Measurements from ENCODE around the gene SOBP.

SOBP gene

GRCh38 chr6:107554326-107554725 is 64.4 kb downstream of the SOBP start:
- no peak for DNase-seq (ENCODE audit: low spot score)

- DNase-seq (ENCODE audit: low spot score): no peak
These were observed 65.0 kb downstream of the SOBP start for GRCh38 chr6:107554918-107555317.

- no peak for DNase-seq (ENCODE audit: low spot score)
These were observed 65.5 kb downstream of the SOBP start for GRCh38 chr6:107555449-107555848.

- no peak for DNase-seq (ENCODE audit: low spot score)
These were observed 66.2 kb downstream of the SOBP start for GRCh38 chr6:107556082-107556481.

GRCh38 chr6:107557698-107558097 is 67.8 kb downstream of the SOBP start:
- no peak for DNase-seq (ENCODE audit: low spot score)

- DNase-seq (ENCODE audit: low spot score): no peak
These were observed 70.7 kb downstream of the SOBP start for GRCh38 chr6:107560657-107561056.

GRCh38 chr6:107561306-107561705 is 71.4 kb downstream of the SOBP start:
- DNase-seq (ENCODE audit: low spot score): no peak

- no peak for DNase-seq (ENCODE audit: low spot score)
These were observed 74.0 kb downstream of the SOBP start for GRCh38 chr6:107563694-107564588.

- DNase-seq (ENCODE audit: low spot score): no peak
These were observed 74.7 kb downstream of the SOBP start for GRCh38 chr6:107564589-107564951.

GRCh38 chr6:107565165-107565723 is 75.3 kb downstream of the SOBP start:
- no peak for DNase-seq (ENCODE audit: low spot score)

GRCh38 chr6:107567643-107568042 is 77.7 kb downstream of the SOBP start:
- no peak for DNase-seq (ENCODE audit: low spot score)

- DNase-seq (ENCODE audit: low spot score): no peak
These were observed 79.6 kb downstream of the SOBP start for GRCh38 chr6:107569473-107569872.

- no peak for DNase-seq (ENCODE audit: low spot score)
These were observed 81.4 kb downstream of the SOBP start for GRCh38 chr6:107571354-107571753.

GRCh38 chr6:107572886-107573285 is 83.0 kb downstream of the SOBP start:
- DNase-seq (ENCODE audit: low spot score): no peak

- no peak for DNase-seq (ENCODE audit: low spot score)
These were observed 84.9 kb downstream of the SOBP start for GRCh38 chr6:107574856-107575255.

- no peak for DNase-seq (ENCODE audit: low spot score)
These were observed 86.9 kb downstream of the SOBP start for GRCh38 chr6:107576852-107577251.

GRCh38 chr6:107578642-107579341 is 88.9 kb downstream of the SOBP start:
- DNase-seq (ENCODE audit: low spot score): no peak

- DNase-seq (ENCODE audit: low spot score): no peak
These were observed 89.6 kb downstream of the SOBP start for GRCh38 chr6:107579456-107580056.

- no peak for DNase-seq (ENCODE audit: low spot score)
These were observed 92.2 kb downstream of the SOBP start for GRCh38 chr6:107582086-107582485.

- DNase-seq (ENCODE audit: low spot score): no peak
These were observed 94.8 kb downstream of the SOBP start for GRCh38 chr6:107584726-107585125.

- no peak for DNase-seq (ENCODE audit: low spot score)
These were observed 96.0 kb downstream of the SOBP start for GRCh38 chr6:107585815-107586435.

GRCh38 chr6:107587451-107587850 is 97.5 kb downstream of the SOBP start:
- no peak for DNase-seq (ENCODE audit: low spot score)

Data from LoVo (cell line).